HAP-1 (cell line): ENCODE results near the gene ZFYVE26.
A peak's percentile ranks its signal among the peaks of the same experiment; 100 is the strongest.

Source experiments
- DNase-seq, 2 experiments: peaks; one replicate each; pipeline ENCODE4 v3.0.0-alpha.2; 2016 to 2020; ENCODE audit warnings: low spot score in 2 of 2
- H3K27me3 ChIP-seq: fragments of 250-450 bp; sonication (Bioruptor Pico); 2 replicates; pipeline ENCODE4 v1.5.1; 2020; ENCODE audit warnings: low read depth, mild to moderate bottlenecking, moderate library complexity
- H3K36me3 ChIP-seq: fragments of 250-450 bp; sonication (Bioruptor Pico); replicated peaks from 2 replicates; pipeline ENCODE4 v1.5.1; 2020; ENCODE audit warnings: mild to moderate bottlenecking
- H3K4me1 ChIP-seq: fragments of 250-450 bp; sonication (Bioruptor Pico); 2 replicates; pipeline ENCODE4 v1.5.1; 2020; ENCODE audit warnings: mild to moderate bottlenecking
- H3K4me3 ChIP-seq: fragments of 250-450 bp; sonication (Bioruptor Pico); 2 replicates; pipeline ENCODE4 v1.5.1; 2020; ENCODE audit warnings: mild to moderate bottlenecking, moderate library complexity
- H3K9me3 ChIP-seq: fragments of 250-450 bp; sonication (Bioruptor Pico); 2 replicates; pipeline ENCODE4 v1.5.1; 2020; ENCODE audit warnings: mild to moderate bottlenecking, moderate library complexity
- in situ Hi-C: fragments of 300-500 bp; cut with MboI; formaldehyde crosslinking; loops from 3 replicates; pipeline ENCODE4 v1.14.3; 2020; ENCODE audit warnings: low sequenced_read_pairs, inconsistent platforms, mixed read lengths

The ZFYVE26 gene

DNA sequence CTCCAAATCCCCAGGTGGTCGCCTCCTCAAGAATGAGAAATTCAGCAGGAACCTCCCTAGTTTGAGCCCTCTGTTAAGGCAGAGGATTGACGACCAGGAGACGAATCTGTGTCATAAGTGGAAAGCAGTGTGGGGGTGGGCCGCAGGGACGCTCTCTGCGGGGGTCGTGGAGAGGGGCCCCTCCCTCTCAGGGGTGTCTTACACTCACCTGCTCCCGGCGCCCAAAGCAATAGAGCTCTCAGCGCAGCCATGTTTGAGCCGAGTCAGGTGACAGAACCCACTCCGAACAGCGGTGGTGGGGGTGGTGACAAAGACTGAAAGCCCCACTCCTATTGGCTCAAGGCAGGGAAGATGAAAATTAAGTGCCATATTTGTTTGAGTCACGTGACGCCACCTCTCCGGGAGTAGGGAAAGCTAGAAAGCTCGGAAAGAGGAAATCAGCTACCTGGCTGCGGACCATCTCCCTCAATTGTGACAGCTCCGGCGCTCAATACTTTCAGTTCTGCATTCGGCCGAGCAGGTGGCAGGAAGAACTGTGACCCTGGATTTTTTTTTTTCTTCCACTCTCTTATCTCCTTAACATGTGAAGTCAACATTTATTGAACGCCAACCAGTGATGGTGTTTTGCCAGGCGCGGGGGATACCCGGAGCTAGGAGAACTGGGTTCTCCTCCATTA, at the start of gene ZFYVE26:
TSS of gene ZFYVE26 (minus strand) at position 265 of the 677 bp plus-strand sequence. CDS start 627 bp downstream, outside the sequence.
- Histone ChIP-seq H3K9me3 (no peaks in the 10 kb centered on the region), H3K4me3 (peak within 1 kb of the TSS; percentile 77), H3K27me3 (no peaks in the 10 kb centered on the region), H3K4me1 (peaks cover 15% of the 10 kb centered on the region), H3K36me3 (peaks cover 9% of the 10 kb centered on the region; the same call in 1 of the 2 replicates)
- DNase-seq: peak; percentile 94 to 98
- in situ Hi-C loops: no loop called here

DNA sequence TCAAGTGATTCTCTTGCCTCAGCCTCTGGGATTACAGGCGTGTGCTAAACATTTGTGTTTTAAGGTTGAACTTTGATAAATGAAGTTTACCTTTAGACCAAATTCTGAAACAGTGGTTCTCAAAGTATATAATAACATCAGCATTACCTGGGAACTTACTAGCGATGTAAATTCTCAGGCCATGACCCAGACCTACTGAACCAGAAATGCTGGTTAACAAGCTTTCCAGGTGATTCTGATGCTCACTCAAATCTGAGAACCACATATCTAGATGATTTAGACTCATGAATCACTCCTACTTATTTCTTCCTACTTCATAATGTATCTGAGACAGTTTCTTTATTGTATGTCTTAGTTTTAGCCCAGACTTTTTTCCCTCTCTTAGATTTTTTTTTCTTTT, 46.8 kb upstream of the ZFYVE26 start:
- Histone ChIP-seq H3K36me3 (no peaks in the 10 kb centered on the region), H3K27me3 (no peaks in the 10 kb centered on the region), H3K4me1 (peaks cover 2% of the 10 kb centered on the region; the same call in 1 of the 2 replicates), H3K4me3 (no peak overlapping the region), H3K9me3 (no peaks in the 10 kb centered on the region)
- no peak for DNase-seq
- in situ Hi-C loops: no loop called here

DNA sequence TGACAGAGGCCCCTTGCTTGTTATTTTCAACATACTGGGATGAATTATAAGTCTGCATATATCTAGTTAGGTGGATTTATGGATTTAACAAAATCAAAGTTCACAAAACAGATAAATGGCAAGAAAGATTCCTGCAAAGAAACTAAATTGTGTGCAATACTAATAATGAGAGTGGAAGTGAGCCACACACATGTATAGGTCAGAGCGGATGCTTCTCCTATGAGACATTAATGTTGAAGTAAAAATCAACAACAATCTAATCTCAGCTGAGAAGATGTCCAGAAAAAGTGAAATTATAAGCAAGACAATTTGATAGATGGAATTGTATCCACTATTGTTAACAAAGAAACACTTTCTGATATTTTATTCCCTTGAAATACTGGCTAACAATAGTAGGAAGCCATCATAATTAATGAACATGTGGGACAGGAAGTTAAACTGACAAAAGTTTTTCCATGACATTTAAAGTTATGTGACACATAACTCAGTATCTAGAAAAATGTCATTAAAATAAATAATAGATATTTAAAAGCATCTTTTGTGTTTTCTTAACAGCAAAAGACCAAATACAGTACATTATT, 42.9 kb upstream of the ZFYVE26 start:
- no peaks in the 10 kb centered on the region for H3K9me3 ChIP-seq
- H3K27me3 ChIP-seq: no peaks in the 10 kb centered on the region
- in situ Hi-C loops: no loop called here
- peaks cover 2% of the 10 kb centered on the region; the same call in 1 of the 2 replicates for H3K4me1 ChIP-seq
- no peaks in the 10 kb centered on the region for H3K36me3 ChIP-seq
- no peak for DNase-seq
- no peak overlapping the region for H3K4me3 ChIP-seq

DNA sequence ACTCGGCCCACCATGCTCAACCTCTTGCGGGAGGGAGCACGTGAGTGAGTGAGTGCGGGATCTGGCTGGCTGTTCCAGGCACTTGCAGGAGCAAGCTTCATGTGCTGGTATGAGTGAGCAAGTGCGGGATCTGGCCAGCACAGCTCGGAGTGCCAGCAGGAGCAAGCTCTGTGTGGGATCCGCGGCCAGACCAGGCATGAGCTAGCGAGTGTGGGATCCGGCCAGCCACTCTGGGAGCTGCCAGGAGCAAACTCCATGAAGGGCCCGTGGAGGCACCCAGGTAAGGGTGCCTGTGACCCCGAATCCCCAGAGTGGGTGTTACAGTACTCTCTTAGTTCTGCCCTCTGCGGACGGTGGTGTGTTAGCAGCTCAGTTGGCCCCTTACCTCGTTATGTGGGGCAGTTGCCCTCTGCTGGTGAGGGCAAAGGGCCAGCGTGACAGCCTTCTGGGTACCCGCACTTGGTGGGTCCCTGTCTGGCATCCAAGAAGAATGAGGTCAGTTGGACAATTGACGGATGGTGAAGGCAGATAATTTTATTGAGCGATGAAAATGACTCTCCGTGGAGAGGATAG, 41.5 kb upstream of the ZFYVE26 start:
- Histone ChIP-seq H3K36me3 (no peaks in the 10 kb centered on the region), H3K27me3 (no peaks in the 10 kb centered on the region), H3K9me3 (no peaks in the 10 kb centered on the region), H3K4me1 (no peaks in the 10 kb centered on the region), H3K4me3 (no peak overlapping the region)
- DNase-seq: no peak
- in situ Hi-C loops: no loop called here

DNA sequence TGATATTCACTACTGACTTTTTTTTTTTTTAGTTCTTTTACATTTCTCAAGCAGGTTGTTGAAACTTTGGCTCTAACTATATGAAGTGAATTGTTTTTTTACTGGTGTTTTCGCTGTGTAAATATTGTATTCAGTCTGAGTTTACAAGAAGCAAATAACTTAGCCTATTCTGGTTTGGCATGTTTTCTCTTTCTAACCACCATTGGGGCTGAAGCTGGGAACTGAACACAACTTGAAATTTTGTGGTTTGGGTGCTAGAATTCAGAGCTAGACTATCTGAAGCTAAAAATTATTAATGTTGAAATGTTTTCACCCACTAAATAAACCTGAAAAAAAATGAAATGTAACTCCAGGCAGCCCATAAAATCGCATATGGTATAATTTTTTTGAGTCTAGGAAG, 40.4 kb upstream of the ZFYVE26 start:
- Histone ChIP-seq H3K27me3 (no peaks in the 10 kb centered on the region), H3K36me3 (no peaks in the 10 kb centered on the region), H3K4me1 (no peaks in the 10 kb centered on the region), H3K9me3 (no peaks in the 10 kb centered on the region), H3K4me3 (no peak overlapping the region)
- in situ Hi-C loops: no loop called here
- no peak for DNase-seq

DNA sequence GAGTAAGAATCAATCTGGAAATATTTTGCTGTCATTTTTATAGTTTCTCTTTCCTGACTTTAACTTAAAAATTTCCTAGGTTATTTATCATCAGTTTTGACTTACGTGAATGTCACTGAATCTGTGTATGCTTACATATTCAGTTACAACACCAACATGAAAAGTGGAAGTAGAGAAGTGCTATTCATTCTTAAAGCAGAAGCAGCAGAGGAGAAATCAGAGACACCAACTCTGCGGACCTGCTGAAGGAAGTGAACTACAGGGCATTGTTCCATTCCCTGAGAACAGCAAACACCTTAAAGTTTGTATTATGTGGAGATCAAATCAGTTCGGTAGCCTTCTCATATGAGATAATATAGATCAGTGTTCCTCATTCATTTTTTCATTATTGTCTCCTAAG, 37.3 kb upstream of the ZFYVE26 start:
- H3K9me3 ChIP-seq: no peaks in the 10 kb centered on the region
- no peaks in the 10 kb centered on the region for H3K27me3 ChIP-seq
- H3K36me3 ChIP-seq: no peaks in the 10 kb centered on the region
- H3K4me1 ChIP-seq: no peaks in the 10 kb centered on the region
- H3K4me3 ChIP-seq: no peak overlapping the region
- DNase-seq: no peak
- in situ Hi-C loops: no loop called here

DNA sequence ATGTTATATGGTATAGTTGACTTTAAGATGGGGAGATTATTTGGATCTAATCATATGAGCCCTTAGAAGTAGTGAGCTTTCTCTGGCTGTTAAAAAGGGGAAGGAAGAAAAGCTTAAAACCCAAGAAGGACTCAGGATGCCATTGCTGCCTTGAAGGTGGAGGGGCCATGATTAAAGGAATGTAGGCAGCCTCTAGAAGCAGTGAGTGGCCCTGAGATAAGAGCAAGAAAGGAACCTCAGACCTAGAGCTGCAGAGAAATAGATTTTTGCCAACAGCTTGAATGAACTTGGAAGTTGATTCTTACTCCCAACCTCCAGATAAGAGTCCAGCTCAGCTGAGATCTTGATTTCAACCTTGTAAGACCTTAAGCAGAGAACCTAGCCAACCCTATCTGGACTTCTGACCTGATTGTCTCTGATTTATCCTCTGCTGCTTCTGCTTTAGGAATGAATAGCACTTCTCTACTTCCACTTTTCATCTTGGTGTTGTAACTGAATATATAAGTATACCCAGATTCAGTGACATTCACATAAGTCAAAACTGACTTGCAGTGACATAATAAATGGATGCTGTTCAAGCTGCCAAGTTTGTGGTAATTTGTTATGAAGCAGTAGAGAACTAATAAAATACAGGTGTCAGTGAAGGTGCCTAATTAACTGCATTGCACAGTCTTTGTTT, 36.7 kb upstream of the ZFYVE26 start:
- in situ Hi-C loops: no loop called here
- no peak overlapping the region for H3K4me3 ChIP-seq
- no peaks in the 10 kb centered on the region for H3K4me1 ChIP-seq
- DNase-seq: no peak
- no peaks in the 10 kb centered on the region for H3K36me3 ChIP-seq
- no peaks in the 10 kb centered on the region for H3K27me3 ChIP-seq
- peaks cover 4% of the 10 kb centered on the region; the same call in 1 of the 2 replicates for H3K9me3 ChIP-seq

DNA sequence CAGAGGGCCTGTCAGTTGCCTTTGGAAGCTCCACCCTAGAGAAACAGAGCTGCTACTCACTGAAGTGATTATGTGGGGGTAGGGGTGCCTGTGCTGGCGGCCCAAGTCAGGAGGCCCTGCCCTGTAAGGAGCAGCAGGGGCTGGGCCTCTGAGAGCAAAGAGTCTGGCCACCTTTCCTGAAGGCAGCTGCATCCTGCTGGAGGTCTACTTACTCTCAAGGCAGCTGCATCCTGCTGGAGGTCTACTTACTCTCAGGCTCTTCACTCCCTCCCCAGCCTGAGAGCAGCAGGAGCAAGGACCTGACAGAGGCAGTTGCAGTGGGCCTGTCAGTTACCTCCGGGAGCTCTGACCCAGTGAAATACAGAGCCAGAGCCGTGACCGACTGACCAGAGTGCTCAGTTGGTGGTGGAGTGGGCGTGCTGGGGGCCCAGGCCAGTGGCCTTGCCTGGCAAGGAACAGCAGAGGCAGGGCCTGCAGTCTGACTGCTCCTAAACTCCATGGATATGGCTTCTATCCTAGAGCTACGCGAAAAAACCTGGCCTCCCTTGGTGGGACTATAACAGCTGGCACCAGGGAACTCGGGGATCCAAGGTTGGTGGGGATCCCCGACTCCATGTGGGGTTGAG, 35.5 kb upstream of the ZFYVE26 start:
- Histone ChIP-seq H3K9me3 (peaks cover 4% of the 10 kb centered on the region; the same call in 1 of the 2 replicates), H3K36me3 (no peaks in the 10 kb centered on the region), H3K4me3 (no peak overlapping the region), H3K4me1 (no peaks in the 10 kb centered on the region), H3K27me3 (no peaks in the 10 kb centered on the region)
- DNase-seq: no peak
- in situ Hi-C loops: no loop called here

DNA sequence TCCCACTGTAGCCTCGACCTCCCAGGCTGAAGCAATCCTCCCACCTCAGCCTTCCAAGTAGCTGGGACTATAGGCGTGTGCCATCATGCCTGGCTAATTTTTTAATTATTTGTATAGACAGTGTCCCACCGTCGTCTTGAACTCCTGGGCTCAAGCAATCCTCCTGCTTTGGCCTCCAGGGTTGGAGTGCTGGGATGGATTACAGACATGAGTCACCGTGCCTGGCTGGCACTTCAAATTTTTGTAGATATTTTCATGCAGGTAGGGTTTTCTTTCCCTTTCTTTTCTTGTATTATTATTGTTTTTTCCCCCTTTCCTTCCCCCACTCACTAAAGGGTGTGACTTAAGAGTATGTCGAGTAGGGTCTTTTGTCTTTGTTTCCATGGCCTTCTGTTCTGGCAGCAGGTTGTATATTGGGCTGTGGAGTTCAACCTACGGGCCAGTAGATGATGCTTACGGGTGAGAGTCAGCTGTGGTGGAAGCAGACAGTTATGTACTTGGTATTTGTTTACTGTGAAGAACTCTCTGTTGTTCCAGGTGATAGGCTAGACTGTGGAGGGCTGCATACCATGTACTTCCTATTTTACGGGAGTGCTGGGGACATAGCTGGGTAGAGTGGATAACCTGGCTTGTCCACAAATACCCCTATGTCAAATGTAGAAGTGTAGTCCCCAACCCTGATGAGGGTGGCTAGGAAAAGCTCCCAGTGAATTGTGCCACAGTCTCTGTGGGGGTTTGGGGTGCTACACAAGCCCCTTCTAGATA, 33.9 kb upstream of the ZFYVE26 start:
- no peak for DNase-seq
- peaks cover 4% of the 10 kb centered on the region; the same call in 1 of the 2 replicates for H3K9me3 ChIP-seq
- no peaks in the 10 kb centered on the region for H3K36me3 ChIP-seq
- H3K4me1 ChIP-seq: no peaks in the 10 kb centered on the region
- in situ Hi-C loops: no loop called here
- H3K27me3 ChIP-seq: no peaks in the 10 kb centered on the region
- H3K4me3 ChIP-seq: no peak overlapping the region

DNA sequence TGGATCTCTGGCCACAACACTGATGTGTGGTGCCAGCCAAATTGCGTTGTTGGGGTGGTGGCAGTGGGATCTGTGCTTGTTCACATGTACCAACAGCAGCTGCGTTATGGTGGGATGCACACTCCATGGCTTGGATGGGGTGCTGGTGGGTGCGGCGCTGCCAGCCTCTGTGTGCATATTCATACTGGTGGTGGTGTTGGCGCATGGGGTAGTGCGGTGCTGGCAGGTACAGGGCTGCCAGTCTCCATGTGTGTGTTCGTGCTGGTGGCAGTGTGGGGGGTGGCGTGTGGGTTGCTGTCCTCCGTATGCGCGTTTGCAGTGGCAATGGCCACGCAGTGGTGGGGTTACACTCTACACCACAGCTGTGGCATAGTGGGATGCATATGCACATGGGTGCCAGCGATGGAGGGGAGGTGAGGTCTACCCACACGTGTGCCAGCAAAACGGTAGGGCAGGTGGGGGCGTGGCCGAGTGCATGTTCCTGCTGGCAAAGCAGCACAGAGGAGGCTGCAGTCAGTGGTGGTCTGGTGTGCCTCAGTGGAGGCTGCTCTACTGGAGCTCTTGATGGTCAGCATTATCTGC, 29.7 kb upstream of the ZFYVE26 start:
- in situ Hi-C loops: no loop called here
- Histone ChIP-seq H3K36me3 (no peaks in the 10 kb centered on the region), H3K9me3 (peaks cover 4% of the 10 kb centered on the region; the same call in 1 of the 2 replicates), H3K4me1 (no peaks in the 10 kb centered on the region), H3K27me3 (no peaks in the 10 kb centered on the region), H3K4me3 (no peak overlapping the region)
- no peak for DNase-seq

DNA sequence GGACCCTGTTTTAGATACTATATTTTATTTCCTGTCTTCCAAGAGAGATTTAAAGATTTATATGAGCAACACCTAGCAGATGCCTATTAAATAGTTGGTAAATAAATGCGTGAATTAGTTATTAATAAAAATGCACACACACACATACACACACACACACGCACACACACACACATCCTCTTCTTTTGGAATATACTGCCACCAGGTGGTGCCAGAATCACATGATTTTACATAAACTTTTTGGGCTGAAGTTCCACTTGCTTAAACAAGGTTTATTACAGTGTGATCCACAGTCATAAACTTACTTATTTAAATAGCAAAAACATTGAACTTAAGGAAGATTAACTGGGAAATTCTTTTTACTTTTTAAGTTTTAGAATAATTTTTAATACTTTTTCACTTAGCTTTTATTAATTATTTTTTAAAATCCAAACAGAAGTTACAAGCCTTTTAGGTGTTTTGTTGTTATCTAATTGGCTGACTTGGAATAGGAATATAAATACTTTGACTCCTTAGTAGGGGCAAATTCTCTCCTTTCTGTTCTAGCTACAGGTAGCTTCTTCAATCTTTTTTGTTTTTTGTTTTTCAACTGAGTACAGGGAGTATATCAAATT, 20.7 kb upstream of the ZFYVE26 start:
- Histone ChIP-seq H3K4me3 (no peak overlapping the region), H3K9me3 (no peaks in the 10 kb centered on the region), H3K36me3 (0 out of 2 replicates have a peak, but pooled peaks cover 3% of the 10 kb centered on the region), H3K4me1 (no peaks in the 10 kb centered on the region), H3K27me3 (no peaks in the 10 kb centered on the region)
- in situ Hi-C loops: loop anchor here (10.0 kb wide), 1 partner anchor 988 kb away; no protein-coding TSS in a partner anchor
- DNase-seq: peak; percentile 46 to 68

DNA sequence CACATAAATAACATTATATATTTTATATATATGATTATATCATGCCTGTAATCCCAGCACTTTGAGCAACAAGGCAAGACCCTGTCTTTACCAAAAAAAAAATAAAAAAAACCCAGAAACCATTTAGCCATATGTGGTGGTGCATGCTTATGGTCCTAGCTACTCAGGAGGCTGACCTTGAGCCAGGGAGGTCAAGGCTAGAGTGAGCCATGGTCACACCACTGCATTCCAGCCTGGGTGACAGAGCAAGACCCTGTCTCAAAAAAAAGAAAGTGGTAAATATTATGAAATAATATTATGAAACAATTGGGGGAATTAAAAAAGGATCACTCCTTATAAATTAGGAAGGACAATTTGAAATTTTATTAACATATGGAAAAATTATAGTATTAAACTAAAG, 19.2 kb upstream of the ZFYVE26 start:
- no peaks in the 10 kb centered on the region for H3K9me3 ChIP-seq

More for the DNA sequence above, 19.2 kb upstream of the ZFYVE26 start:
- 0 out of 2 replicates have a peak, but pooled peaks cover 3% of the 10 kb centered on the region for H3K36me3 ChIP-seq
- H3K4me3 ChIP-seq: no peak overlapping the region
- DNase-seq: no peak
- in situ Hi-C loops: loop anchor here (10.0 kb wide), 1 partner anchor 989 kb away; no protein-coding TSS in a partner anchor
- H3K4me1 ChIP-seq: no peaks in the 10 kb centered on the region
- H3K27me3 ChIP-seq: no peaks in the 10 kb centered on the region
